ENCODE measurements around the gene GRIK4.

DNA sequence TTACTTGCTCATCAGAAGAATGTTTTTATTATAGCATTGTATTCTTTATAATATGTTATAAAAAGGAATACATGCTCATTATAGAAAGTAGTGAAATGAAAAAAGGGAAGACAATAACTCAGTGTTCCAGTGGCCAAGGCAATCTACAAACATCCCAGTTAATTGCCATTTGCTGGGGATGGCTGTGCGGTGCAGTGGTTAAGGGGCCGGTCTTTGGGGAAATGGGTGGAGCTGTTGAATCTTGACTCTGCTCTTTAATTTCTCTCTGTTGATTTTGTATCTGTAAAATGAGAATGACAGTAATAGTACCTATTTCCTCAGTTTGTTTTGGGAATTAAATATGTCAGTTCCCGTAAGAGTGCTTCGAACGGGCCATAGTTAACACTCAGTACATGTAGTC is 299.7 kb downstream of the GRIK4 start:
- TF ChIP-seq, protein P1, sequence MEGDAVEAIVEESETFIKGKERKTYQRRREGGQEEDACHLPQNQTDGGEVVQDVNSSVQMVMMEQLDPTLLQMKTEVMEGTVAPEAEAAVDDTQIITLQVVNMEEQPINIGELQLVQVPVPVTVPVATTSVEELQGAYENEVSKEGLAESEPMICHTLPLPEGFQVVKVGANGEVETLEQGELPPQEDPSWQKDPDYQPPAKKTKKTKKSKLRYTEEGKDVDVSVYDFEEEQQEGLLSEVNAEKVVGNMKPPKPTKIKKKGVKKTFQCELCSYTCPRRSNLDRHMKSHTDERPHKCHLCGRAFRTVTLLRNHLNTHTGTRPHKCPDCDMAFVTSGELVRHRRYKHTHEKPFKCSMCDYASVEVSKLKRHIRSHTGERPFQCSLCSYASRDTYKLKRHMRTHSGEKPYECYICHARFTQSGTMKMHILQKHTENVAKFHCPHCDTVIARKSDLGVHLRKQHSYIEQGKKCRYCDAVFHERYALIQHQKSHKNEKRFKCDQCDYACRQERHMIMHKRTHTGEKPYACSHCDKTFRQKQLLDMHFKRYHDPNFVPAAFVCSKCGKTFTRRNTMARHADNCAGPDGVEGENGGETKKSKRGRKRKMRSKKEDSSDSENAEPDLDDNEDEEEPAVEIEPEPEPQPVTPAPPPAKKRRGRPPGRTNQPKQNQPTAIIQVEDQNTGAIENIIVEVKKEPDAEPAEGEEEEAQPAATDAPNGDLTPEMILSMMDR (IDR thresholded peaks at IDR 0.05), result no peak
- TF ChIP-seq POLR2AphosphoS5 (IDR thresholded peaks at IDR 0.05) (no peak), POLR2A (IDR thresholded peaks at IDR 0.05) (no peak)
